HFF-Myc (cell line): Measurements from ENCODE around the gene ABCD1.

Source experiments
- DNase-seq: peaks from one replicate; pipeline ENCODE4 v3.0.0-alpha.2; 2011; ENCODE audit warnings: low read depth; ENCODE audit errors: extremely low read depth
- H3K4me3 ChIP-seq: replicated peaks from 2 replicates; pipeline ENCODE4 v1.5.1; 2011; ENCODE audit warnings: low read depth, mild to moderate bottlenecking, control low read depth, low read length
- TF ChIP-seq, protein P1 (sequence below): IDR thresholded peaks from 2 replicates; pipeline ENCODE4 v1.5.1; 2012; ENCODE audit warnings: mild to moderate bottlenecking, low read depth, low read length, control low read depth; ENCODE audit errors: missing control alignments

The ABCD1 gene

DNA sequence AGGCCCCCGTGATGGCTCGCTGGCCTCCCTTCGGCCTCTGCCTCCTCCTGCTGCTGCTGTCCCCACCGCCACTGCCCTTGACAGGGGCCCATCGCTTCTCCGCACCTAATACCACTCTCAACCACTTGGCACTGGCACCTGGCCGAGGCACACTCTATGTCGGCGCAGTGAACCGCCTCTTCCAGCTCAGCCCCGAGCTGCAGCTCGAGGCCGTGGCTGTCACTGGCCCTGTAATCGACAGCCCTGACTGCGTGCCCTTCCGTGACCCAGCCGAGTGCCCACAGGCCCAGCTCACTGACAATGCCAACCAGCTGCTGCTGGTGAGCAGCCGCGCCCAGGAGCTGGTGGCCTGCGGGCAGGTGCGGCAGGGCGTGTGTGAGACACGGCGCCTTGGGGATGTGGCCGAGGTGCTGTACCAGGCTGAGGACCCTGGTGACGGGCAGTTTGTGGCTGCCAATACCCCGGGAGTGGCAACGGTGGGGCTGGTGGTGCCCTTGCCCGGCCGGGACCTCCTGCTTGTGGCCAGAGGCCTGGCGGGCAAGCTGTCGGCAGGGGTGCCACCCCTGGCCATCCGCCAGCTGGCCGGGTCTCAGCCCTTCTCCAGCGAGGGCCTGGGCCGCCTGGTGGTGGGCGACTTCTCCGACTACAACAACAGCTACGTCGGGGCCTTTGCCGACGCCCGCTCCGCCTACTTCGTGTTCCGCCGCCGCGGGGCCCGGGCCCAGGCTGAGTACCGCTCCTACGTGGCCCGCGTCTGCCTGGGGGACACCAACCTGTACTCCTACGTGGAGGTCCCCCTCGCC is 42.4 kb downstream of the ABCD1 start:
- no peak overlapping the region for H3K4me3 ChIP-seq
- DNase-seq, result no peak
- TF ChIP-seq, protein P1, sequence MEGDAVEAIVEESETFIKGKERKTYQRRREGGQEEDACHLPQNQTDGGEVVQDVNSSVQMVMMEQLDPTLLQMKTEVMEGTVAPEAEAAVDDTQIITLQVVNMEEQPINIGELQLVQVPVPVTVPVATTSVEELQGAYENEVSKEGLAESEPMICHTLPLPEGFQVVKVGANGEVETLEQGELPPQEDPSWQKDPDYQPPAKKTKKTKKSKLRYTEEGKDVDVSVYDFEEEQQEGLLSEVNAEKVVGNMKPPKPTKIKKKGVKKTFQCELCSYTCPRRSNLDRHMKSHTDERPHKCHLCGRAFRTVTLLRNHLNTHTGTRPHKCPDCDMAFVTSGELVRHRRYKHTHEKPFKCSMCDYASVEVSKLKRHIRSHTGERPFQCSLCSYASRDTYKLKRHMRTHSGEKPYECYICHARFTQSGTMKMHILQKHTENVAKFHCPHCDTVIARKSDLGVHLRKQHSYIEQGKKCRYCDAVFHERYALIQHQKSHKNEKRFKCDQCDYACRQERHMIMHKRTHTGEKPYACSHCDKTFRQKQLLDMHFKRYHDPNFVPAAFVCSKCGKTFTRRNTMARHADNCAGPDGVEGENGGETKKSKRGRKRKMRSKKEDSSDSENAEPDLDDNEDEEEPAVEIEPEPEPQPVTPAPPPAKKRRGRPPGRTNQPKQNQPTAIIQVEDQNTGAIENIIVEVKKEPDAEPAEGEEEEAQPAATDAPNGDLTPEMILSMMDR, result no peak

DNA sequence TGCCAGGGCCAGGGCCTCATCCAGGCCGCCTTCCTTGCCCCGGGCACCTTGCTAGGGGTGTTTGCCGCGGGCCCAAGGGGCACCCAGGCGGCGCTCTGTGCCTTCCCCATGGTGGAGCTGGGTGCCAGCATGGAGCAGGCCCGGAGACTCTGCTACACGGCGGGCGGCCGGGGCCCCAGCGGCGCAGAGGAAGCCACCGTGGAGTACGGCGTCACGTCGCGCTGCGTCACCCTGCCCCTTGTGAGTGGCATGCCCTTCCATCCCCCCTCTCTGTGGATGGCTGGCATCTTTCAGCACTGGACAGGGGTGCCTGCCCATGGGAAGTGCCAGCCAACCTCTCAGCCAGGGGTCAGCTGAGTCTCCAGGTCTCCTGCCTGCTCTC is 43.0 kb downstream of the ABCD1 start:
- TF ChIP-seq, protein P1, result no peak
- DNase-seq, result no peak
- H3K4me3 ChIP-seq, result no peak overlapping the region

GRCh38 chrX:153768311-153769157 is 43.9 kb downstream of the ABCD1 start:
- no peak for DNase-seq
- H3K4me3 ChIP-seq, result no peak overlapping the region
- TF ChIP-seq, protein P1, result no peak

DNA sequence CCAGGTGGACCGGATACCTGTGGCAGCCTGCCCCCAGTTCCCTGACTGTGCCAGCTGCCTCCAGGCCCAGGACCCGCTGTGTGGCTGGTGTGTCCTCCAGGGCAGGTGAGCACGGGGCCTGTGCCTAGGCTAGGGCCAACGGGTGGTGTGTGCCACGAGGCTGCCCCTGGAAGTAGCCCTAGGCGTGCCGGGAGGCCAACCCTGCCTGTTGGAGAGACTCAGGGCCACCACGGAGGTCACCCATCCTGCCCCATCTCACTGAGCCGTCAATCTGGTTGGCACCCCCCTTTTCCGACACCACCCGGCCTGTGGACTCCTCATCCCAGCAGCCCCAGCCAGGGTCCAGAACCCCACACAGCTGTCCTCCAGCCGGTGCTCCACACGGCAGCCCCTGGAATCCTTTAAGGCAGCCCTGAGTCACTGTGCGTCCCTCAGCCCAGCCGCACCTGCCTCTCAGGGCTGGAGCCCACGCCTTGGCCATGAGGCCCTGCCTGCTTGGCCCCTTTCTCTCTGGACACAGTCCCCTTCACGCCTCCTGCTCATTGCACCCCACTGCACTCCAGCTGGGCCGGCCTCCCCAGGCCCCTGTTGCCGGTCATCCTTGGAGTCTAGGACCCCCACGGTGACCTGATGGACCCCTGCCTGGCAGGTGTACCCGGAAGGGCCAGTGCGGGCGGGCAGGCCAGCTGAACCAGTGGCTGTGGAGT is 44.7 kb downstream of the ABCD1 start:
- no peak overlapping the region for H3K4me3 ChIP-seq
- no peak for DNase-seq
- TF ChIP-seq, protein P1, result no peak

GRCh38 chrX:153769865-153770600 is 45.4 kb downstream of the ABCD1 start:
- TF ChIP-seq, protein P1, result no peak
- no peak for DNase-seq
- no peak overlapping the region for H3K4me3 ChIP-seq
